Loucy (cell line): ENCODE results near the gene NFKBIZ.

ENCODE experiments used
- H2AFZ ChIP-seq: fragments of 200-600 bp; sonication (generic); 2 replicates; pipeline ENCODE4 v1.6.0; 2016; ENCODE audit warnings: antibody characterized with exemption, mild to moderate bottlenecking, low read length, moderate library complexity
- H3F3A ChIP-seq: fragments of 200-600 bp; 2 replicates; pipeline ENCODE4 v1.6.0; 2016; ENCODE audit warnings: antibody characterized with exemption, low read depth, mild to moderate bottlenecking
- H3K27me3 ChIP-seq: fragments of 200-600 bp; sonication (generic); 2 replicates; pipeline ENCODE4 v1.6.1; 2014; ENCODE audit warnings: low read length, mild to moderate bottlenecking; ENCODE audit not compliant: insufficient read depth, poor library complexity, severe bottlenecking
- H3K36me3 ChIP-seq: fragments of 200-600 bp; sonication (generic); 2 replicates; pipeline ENCODE4 v1.6.1; 2016; ENCODE audit warnings: low read length; ENCODE audit not compliant: insufficient read depth
- H3K4me1 ChIP-seq: fragments of 200-600 bp; sonication (generic); 2 replicates; pipeline ENCODE4 v1.5.1; 2014; ENCODE audit warnings: low read length, mild to moderate bottlenecking; ENCODE audit not compliant: insufficient read depth, poor library complexity, severe bottlenecking
- H3K4me2 ChIP-seq: fragments of 200-600 bp; sonication (generic); 2 replicates; pipeline ENCODE4 v1.6.0; 2014; ENCODE audit warnings: antibody characterized with exemption, low read length, low read depth, mild to moderate bottlenecking; ENCODE audit not compliant: poor library complexity, severe bottlenecking
- H3K4me3 ChIP-seq: fragments of 200-600 bp; sonication (generic); 2 replicates; pipeline ENCODE4 v1.5.1; 2014; ENCODE audit warnings: low read length, mild to moderate bottlenecking, mixed read lengths; ENCODE audit not compliant: poor library complexity, severe bottlenecking
- H3K79me2 ChIP-seq: fragments of 200-600 bp; sonication (generic); 2 replicates; pipeline ENCODE4 v1.6.1; 2014; ENCODE audit warnings: low read length; ENCODE audit not compliant: insufficient read depth
- H3K9ac ChIP-seq: fragments of 200-600 bp; sonication (generic); 2 replicates; pipeline ENCODE4 v1.6.0; 2014; ENCODE audit warnings: mild to moderate bottlenecking, low read depth, low read length, moderate library complexity; ENCODE audit not compliant: poor library complexity, severe bottlenecking
- H3K9me2 ChIP-seq: fragments of 200-600 bp; sonication (generic); replicated peaks from 2 replicates; pipeline ENCODE4 v1.6.1; 2016; ENCODE audit warnings: low read depth, low read length, mixed read lengths
- H3K9me3 ChIP-seq: fragments of 200-600 bp; sonication (generic); 2 replicates; pipeline ENCODE4 v1.6.1; 2014; ENCODE audit warnings: mild to moderate bottlenecking, antibody characterized with exemption, low read length, low read depth; ENCODE audit not compliant: insufficient read depth
- H4K20me1 ChIP-seq: fragments of 200-600 bp; sonication (generic); 2 replicates; pipeline ENCODE4 v1.6.0; 2014; ENCODE audit warnings: antibody characterized with exemption, low read length, mild to moderate bottlenecking; ENCODE audit not compliant: insufficient read depth, poor library complexity, severe bottlenecking
- CTCF ChIP-seq: fragments of 200-600 bp; sonication (generic); conservative IDR thresholded peaks from 2 replicates; pipeline ENCODE4 v1.5.1; 2014; ENCODE audit warnings: mild to moderate bottlenecking, antibody characterized with exemption, low read length
- EZH2phosphoT487 ChIP-seq: fragments of 200-600 bp; IDR thresholded peaks from 2 replicates; pipeline ENCODE4 v1.6.1; 2018; ENCODE audit warnings: antibody characterized with exemption, mild to moderate bottlenecking, moderate library complexity, borderline replicate concordance

The NFKBIZ gene

GRCh38 chr3:101828276-101828675 lies 21.0 kb upstream of the NFKBIZ start:
- H2AFZ ChIP-seq: no peak overlapping the region
- TF ChIP-seq CTCF: no peak
- no peak for TF ChIP-seq EZH2phosphoT487
- no peaks in the 10 kb centered on the region for H3F3A ChIP-seq
- no peaks in the 10 kb centered on the region for H3K36me3 ChIP-seq
- H3K79me2 ChIP-seq: peaks cover 50% of the 10 kb centered on the region
- peak overlapping the region; percentile 78 for H3K4me2 ChIP-seq
- no peaks in the 10 kb centered on the region for H4K20me1 ChIP-seq
- H3K9me2 ChIP-seq: no peaks in the 10 kb centered on the region
- H3K27me3 ChIP-seq: no peaks in the 10 kb centered on the region
- H3K4me1 ChIP-seq: peaks cover 52% of the 10 kb centered on the region
- no peaks in the 10 kb centered on the region for H3K9me3 ChIP-seq
- peak overlapping the region; percentile 83 for H3K9ac ChIP-seq
- H3K4me3 ChIP-seq: peak overlapping the region; percentile 78

DNA sequence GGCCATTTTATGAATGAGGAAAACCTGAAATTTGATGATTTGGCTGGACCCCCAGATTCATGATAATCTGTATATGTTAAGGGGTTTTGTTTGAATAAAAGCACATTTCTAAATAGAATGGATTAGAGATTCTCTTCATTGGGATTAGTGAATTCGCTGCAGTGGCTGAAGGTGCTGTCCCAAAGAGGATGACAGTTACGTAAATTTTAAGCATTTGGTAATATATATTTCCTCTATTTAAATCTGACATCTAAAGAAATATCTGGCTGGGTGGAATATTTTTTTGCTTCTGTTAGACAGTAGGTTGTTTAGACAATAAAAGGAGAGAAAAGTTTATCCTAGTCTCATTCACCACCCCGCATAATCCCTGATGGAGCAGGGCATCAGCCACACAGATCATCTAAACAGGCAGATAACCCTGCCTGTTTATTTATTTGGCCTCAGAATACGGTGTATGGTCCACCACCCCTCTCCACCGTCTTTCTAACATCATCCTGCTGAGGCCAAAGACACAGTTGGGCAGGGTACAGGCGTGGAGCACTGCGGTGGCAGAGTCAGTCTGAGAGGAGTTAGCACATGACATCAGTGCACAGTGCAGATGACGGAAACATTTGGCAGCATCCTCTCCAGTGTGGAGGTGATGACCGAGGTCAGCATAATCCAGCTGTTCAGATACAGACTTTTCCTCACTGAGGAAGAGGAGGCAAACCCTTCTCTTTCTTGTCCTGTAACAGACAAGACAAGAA lies 20.4 kb upstream of the NFKBIZ start:
- Histone ChIP-seq H3K4me3 (peak overlapping the region; percentile 78), H3K4me2 (peak overlapping the region; percentile 78), H2AFZ (no peak overlapping the region), H3K9me3 (no peaks in the 10 kb centered on the region), H3K9ac (peak overlapping the region; percentile 83), H4K20me1 (no peaks in the 10 kb centered on the region), H3K36me3 (no peaks in the 10 kb centered on the region), H3F3A (no peaks in the 10 kb centered on the region), H3K9me2 (no peaks in the 10 kb centered on the region), H3K79me2 (peaks cover 56% of the 10 kb centered on the region), H3K27me3 (no peaks in the 10 kb centered on the region), H3K4me1 (peaks cover 58% of the 10 kb centered on the region)
- no peak for TF ChIP-seq CTCF
- TF ChIP-seq EZH2phosphoT487: no peak

DNA sequence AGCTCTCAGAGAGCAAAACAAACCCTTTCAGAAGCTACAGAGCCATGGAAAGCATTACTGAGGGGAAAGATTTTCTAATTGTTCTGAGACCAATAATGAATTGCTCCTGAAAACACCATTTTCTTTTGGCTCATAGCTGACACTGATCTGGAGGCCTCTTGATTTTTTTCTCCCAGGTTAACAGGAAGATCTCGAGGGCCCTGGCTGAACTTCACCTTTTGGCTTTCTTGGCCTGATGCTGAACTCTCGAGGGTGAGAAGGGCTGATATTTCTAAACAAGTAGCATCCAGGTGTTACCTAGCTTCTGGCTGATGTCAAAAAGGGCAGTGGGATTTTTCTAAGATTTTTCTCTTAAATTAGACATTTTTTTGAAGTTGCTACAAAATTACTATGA lies 19.9 kb upstream of the NFKBIZ start:
- Histone ChIP-seq H3K4me2 (peak overlapping the region; percentile 78), H3K79me2 (peaks cover 61% of the 10 kb centered on the region), H3K9ac (peak overlapping the region; percentile 83), H3K9me2 (no peaks in the 10 kb centered on the region), H3K36me3 (no peaks in the 10 kb centered on the region), H3K9me3 (no peaks in the 10 kb centered on the region), H4K20me1 (no peaks in the 10 kb centered on the region), H3K27me3 (no peaks in the 10 kb centered on the region), H3F3A (no peaks in the 10 kb centered on the region), H2AFZ (no peak overlapping the region), H3K4me3 (peak overlapping the region; percentile 78), H3K4me1 (peaks cover 61% of the 10 kb centered on the region)
- no peak for TF ChIP-seq EZH2phosphoT487
- no peak for TF ChIP-seq CTCF
